ENCODE measurements around the gene SUMF2. TPM values are rescaled to one million over a fixed set of nuclear protein-coding genes. Genes with fewer than 3 reads are reported as not detected.
A peak's percentile ranks its signal among the peaks of the same experiment; 100 is the strongest.
"Not testable (repeated sequence)": the region's sequence is repeated elsewhere in the genome, so short reads cannot be mapped to it uniquely, and the experiment has no call there.

Gene SUMF2
- polyA plus RNA-seq (2012; ENCODE audit: insufficient read depth, insufficient read length): 116 TPM

GRCh38 chr7:56063882-56064625 is at the start of gene SUMF2:
TSS of gene SUMF2 (plus strand) at chr7:56064286. CDS start at chr7:56064312, 26 bp downstream.
- peak; percentile 78 for DNase-seq (ENCODE audit: low read depth, low spot score)

GRCh38 chr7:56017015-56017414 is 47.1 kb upstream of the SUMF2 start:
- DNase-seq (ENCODE audit: low read depth, low spot score): not testable (repeated sequence)

More at GRCh38 chr7:56063882-56064625, at the start of gene SUMF2:
- peak within 1 kb of the TSS; percentile 70 for H3K4me3 ChIP-seq (ENCODE audit: low read length)

GRCh38 chr7:56019501-56019900 is 44.6 kb upstream of the SUMF2 start:
- H3K4me3 ChIP-seq (ENCODE audit: low read length): no peak overlapping the region
- no peak for DNase-seq (ENCODE audit: low read depth, low spot score)

More at GRCh38 chr7:56017015-56017414, 47.1 kb upstream of the SUMF2 start:
- not testable (repeated sequence) for H3K4me3 ChIP-seq (ENCODE audit: low read length)

GRCh38 chr7:56023500-56023899 is 40.6 kb upstream of the SUMF2 start:
- no peak overlapping the region for H3K4me3 ChIP-seq (ENCODE audit: low read length)
- no peak for DNase-seq (ENCODE audit: low read depth, low spot score)

- no peak overlapping the region for H3K4me3 ChIP-seq (ENCODE audit: low read length)
- no peak for DNase-seq (ENCODE audit: low read depth, low spot score)
Measured at GRCh38 chr7:56026538-56026937, 37.5 kb upstream of the SUMF2 start.

GRCh38 chr7:56028942-56029630 is 35.0 kb upstream of the SUMF2 start:
- DNase-seq (ENCODE audit: low read depth, low spot score): no peak
- no peak overlapping the region for H3K4me3 ChIP-seq (ENCODE audit: low read length)

- no peak for DNase-seq (ENCODE audit: low read depth, low spot score)
Measured at GRCh38 chr7:56030340-56030739, 33.7 kb upstream of the SUMF2 start.

GRCh38 chr7:56031556-56031955 is 32.5 kb upstream of the SUMF2 start:
- DNase-seq (ENCODE audit: low read depth, low spot score): not testable (repeated sequence)

More at GRCh38 chr7:56030340-56030739, 33.7 kb upstream of the SUMF2 start:
- H3K4me3 ChIP-seq (ENCODE audit: low read length): no peak overlapping the region

GRCh38 chr7:56032578-56032977 is 31.5 kb upstream of the SUMF2 start:
- H3K4me3 ChIP-seq (ENCODE audit: low read length); DNase-seq (ENCODE audit: low read depth, low spot score): not testable (repeated sequence)

More at GRCh38 chr7:56031556-56031955, 32.5 kb upstream of the SUMF2 start:
- H3K4me3 ChIP-seq (ENCODE audit: low read length): not testable (repeated sequence)

GRCh38 chr7:56033671-56034432 is 30.2 kb upstream of the SUMF2 start:
- H3K4me3 ChIP-seq (ENCODE audit: low read length): peak overlapping the region; percentile 67
- peak; percentile 91 for DNase-seq (ENCODE audit: low read depth, low spot score)

- DNase-seq (ENCODE audit: low read depth, low spot score): no peak
- H3K4me3 ChIP-seq (ENCODE audit: low read length): no peak overlapping the region
Measured at GRCh38 chr7:56040730-56041129, 23.4 kb upstream of the SUMF2 start.

- not testable (repeated sequence) for DNase-seq (ENCODE audit: low read depth, low spot score); H3K4me3 ChIP-seq (ENCODE audit: low read length)
Measured at GRCh38 chr7:56045758-56046157, 18.3 kb upstream of the SUMF2 start.

GRCh38 chr7:56046721-56047445 is 17.2 kb upstream of the SUMF2 start:
- DNase-seq (ENCODE audit: low read depth, low spot score): no peak
- no peak overlapping the region for H3K4me3 ChIP-seq (ENCODE audit: low read length)

GRCh38 chr7:56047446-56048116 is 16.5 kb upstream of the SUMF2 start:
- DNase-seq (ENCODE audit: low read depth, low spot score); H3K4me3 ChIP-seq (ENCODE audit: low read length): not testable (repeated sequence)

- DNase-seq (ENCODE audit: low read depth, low spot score): no peak
- no peak overlapping the region for H3K4me3 ChIP-seq (ENCODE audit: low read length)
Measured at GRCh38 chr7:56048245-56048644, 15.8 kb upstream of the SUMF2 start.

- not testable (repeated sequence) for H3K4me3 ChIP-seq (ENCODE audit: low read length); DNase-seq (ENCODE audit: low read depth, low spot score)
Measured at GRCh38 chr7:56048763-56049162, 15.3 kb upstream of the SUMF2 start.

GRCh38 chr7:56051053-56051338 is 13.1 kb upstream of the SUMF2 start:
- peak overlapping the region; percentile 96 for H3K4me3 ChIP-seq (ENCODE audit: low read length)
- DNase-seq (ENCODE audit: low read depth, low spot score): no peak

- peak; percentile 97 for DNase-seq (ENCODE audit: low read depth, low spot score)
- peak within 1 kb of the TSS; percentile 96 for H3K4me3 ChIP-seq (ENCODE audit: low read length)
Measured at GRCh38 chr7:56051339-56052191, 12.5 kb upstream of the SUMF2 start, which contains the start of the genes CCT6A and PSPH. TSS of gene CCT6A (plus strand) at chr7:56051765. CDS start at chr7:56051849, 84 bp downstream. TSS of gene PSPH (minus strand) at chr7:56051444. CDS start at chr7:56021212, 30,232 bp downstream.
